ENCODE measurements around the gene FUBP3.
"Not testable (repeated sequence)": the region's sequence is repeated elsewhere in the genome, so short reads cannot be mapped to it uniquely, and the experiment has no call there.

Gene FUBP3

GRCh38 chr9:130664251-130665028 is 85.1 kb downstream of the FUBP3 start, which contains the start of gene PRDM12:
PRDM12 (plus strand) TSS chr9:130664594; CDS start chr9:130664654, 60 bp downstream.
- DNase-seq, result no peak

GRCh38 chr9:130665029-130665430 is 85.7 kb downstream of the FUBP3 start:
- no peak for DNase-seq

- DNase-seq, result no peak
These were observed 86.3 kb downstream of the FUBP3 start for GRCh38 chr9:130665431-130666392.

- DNase-seq, result no peak
These were observed 87.2 kb downstream of the FUBP3 start for GRCh38 chr9:130666393-130667119.

GRCh38 chr9:130667120-130667435 is 87.7 kb downstream of the FUBP3 start:
- DNase-seq, result no peak

- DNase-seq, result no peak
These were observed 88.8 kb downstream of the FUBP3 start for GRCh38 chr9:130668196-130668595.

GRCh38 chr9:130668659-130669058 is 89.3 kb downstream of the FUBP3 start:
- DNase-seq, result no peak

GRCh38 chr9:130669965-130670364 is 90.6 kb downstream of the FUBP3 start:
- DNase-seq, result no peak

GRCh38 chr9:130670644-130671043 is 91.3 kb downstream of the FUBP3 start:
- DNase-seq, result no peak

- DNase-seq, result no peak
These were observed 93.1 kb downstream of the FUBP3 start for GRCh38 chr9:130672466-130672865.

- no peak for DNase-seq
These were observed 93.7 kb downstream of the FUBP3 start for GRCh38 chr9:130672933-130673615.

GRCh38 chr9:130675396-130675795 is 96.0 kb downstream of the FUBP3 start:
- no peak for DNase-seq

- no peak for DNase-seq
These were observed 97.9 kb downstream of the FUBP3 start for GRCh38 chr9:130677252-130677651.

GRCh38 chr9:130680836-130681768 is 101.7 kb downstream of the FUBP3 start:
- DNase-seq, result peak; percentile 62 to 70

- no peak for DNase-seq
These were observed 102.5 kb downstream of the FUBP3 start for GRCh38 chr9:130681769-130682420.

- DNase-seq, result peak; percentile 48 to 64
These were observed 103.2 kb downstream of the FUBP3 start for GRCh38 chr9:130682421-130683121.

- DNase-seq, result no peak
These were observed 105.7 kb downstream of the FUBP3 start for GRCh38 chr9:130685104-130685503.

GRCh38 chr9:130685945-130686344 is 106.6 kb downstream of the FUBP3 start:
- not testable (repeated sequence) for DNase-seq

- DNase-seq, result no peak
These were observed 108.2 kb downstream of the FUBP3 start for GRCh38 chr9:130687615-130688014.
